K562 (cell line): ENCODE results near the gene PLXDC1.

ENCODE experiments used
- ADNP ChIP-seq: fragments of 200-800 bp; sonication (Bioruptor generic); IDR thresholded peaks from 2 replicates; pipeline ENCODE4 v1.6.1; 2016; ENCODE audit warnings: missing genetic modification characterization, missing compliant biosample characterization
- MAFF ChIP-seq: IDR thresholded peaks from 2 replicates; pipeline ENCODE4 v1.6.1; 2012; ENCODE audit warnings: low read length, improper control_type of control experiment
- TF ChIP-seq, protein P1 (sequence below), 3 experiments: fragments of 200-800 bp in 1 of 3; fragments of 250-450 bp in 1 of 3; fragments of 450-650 bp in 1 of 3; sonication (Bioruptor Pico) in 1 of 3; sonication (Bioruptor generic) in 1 of 3; formaldehyde crosslinking in 1 of 3; IDR thresholded peaks; 2 replicates each; pipeline versions ENCODE4 v1.6.1 to v1.8.0; 2016 to 2022; ENCODE audit warnings: mild to moderate bottlenecking in 2 of 3, missing genetic modification characterization in 2 of 3, missing compliant biosample characterization in 1 of 3, moderate library complexity in 1 of 3

DNA sequence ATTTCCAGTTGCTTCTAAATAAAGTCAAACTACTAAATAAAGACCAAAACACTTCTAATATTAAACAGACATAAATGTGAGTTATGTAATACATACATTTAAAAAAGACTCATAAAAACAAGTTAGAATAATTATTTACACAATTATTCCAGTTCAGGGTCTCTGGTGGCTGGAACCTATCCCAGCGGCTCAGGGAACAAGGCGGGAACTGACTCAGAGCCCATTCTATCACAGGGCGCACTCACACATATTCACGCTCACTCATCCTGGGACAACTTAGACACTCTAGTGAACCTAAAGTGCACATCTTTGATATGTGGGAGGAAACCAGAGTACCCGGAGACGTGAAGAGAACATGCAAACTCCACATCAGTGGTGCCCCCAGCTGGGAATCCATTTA is 25.0 kb downstream of the PLXDC1 start:
- TF ChIP-seq, protein P1, sequence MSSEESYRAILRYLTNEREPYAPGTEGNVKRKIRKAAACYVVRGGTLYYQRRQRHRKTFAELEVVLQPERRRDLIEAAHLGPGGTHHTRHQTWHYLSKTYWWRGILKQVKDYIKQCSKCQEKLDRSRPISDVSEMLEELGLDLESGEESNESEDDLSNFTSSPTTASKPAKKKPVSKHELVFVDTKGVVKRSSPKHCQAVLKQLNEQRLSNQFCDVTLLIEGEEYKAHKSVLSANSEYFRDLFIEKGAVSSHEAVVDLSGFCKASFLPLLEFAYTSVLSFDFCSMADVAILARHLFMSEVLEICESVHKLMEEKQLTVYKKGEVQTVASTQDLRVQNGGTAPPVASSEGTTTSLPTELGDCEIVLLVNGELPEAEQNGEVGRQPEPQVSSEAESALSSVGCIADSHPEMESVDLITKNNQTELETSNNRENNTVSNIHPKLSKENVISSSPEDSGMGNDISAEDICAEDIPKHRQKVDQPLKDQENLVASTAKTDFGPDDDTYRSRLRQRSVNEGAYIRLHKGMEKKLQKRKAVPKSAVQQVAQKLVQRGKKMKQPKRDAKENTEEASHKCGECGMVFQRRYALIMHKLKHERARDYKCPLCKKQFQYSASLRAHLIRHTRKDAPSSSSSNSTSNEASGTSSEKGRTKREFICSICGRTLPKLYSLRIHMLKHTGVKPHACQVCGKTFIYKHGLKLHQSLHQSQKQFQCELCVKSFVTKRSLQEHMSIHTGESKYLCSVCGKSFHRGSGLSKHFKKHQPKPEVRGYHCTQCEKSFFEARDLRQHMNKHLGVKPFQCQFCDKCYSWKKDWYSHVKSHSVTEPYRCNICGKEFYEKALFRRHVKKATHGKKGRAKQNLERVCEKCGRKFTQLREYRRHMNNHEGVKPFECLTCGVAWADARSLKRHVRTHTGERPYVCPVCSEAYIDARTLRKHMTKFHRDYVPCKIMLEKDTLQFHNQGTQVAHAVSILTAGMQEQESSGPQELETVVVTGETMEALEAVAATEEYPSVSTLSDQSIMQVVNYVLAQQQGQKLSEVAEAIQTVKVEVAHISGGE (CRISPR knock-in tag; IDR thresholded peaks at IDR 0.05) = no peak
- TF ChIP-seq MAFF (no peak), ADNP (tag) (no peak)
